PC-9 (cell line): Measurements from ENCODE around the gene PRKX. TPM values are rescaled to one million over a fixed set of nuclear protein-coding genes. Genes with fewer than 3 reads are reported as not detected.
"Not testable (repeated sequence)": the region's sequence is repeated elsewhere in the genome, so short reads cannot be mapped to it uniquely, and the experiment has no call there.

Experiments used
- BruUV-seq: library from RNA; stranded (reverse); fragments of 400-500 nt; replicated peaks from 2 replicates; lab custom pipeline; 2021; lab: Mats Ljungman, UMichigan
- CTCF ChIA-PET: fragments of 300-600 bp; sonication (Branson Sonifier 250); formaldehyde crosslinking; loops from one replicate; lab custom pipeline; 2022; ENCODE audit warnings: antibody characterized with exemption; lab: Charles Lee
- POLR2A ChIA-PET: fragments of 300-600 bp; sonication (Branson Sonifier 250); formaldehyde crosslinking; loops from one replicate; lab custom pipeline; 2022; ENCODE audit warnings: antibody characterized with exemption; ENCODE audit not compliant: unreplicated experiment; lab: Charles Lee
- DNase-seq, 2 experiments: peaks; one replicate each; pipeline versions ENCODE4 v3.0.0 to v3.0.0-alpha.2; 2015 to 2022; ENCODE audit warnings: mixed read lengths in 1 of 2
- H2AFZ ChIP-seq: fragments of 200-600 bp; sonication (generic); 2 replicates; pipeline ENCODE4 v1.8.1; 2017; ENCODE audit warnings: antibody characterized with exemption
- H3F3A ChIP-seq: fragments of 200-600 bp; sonication (generic); 2 replicates; pipeline ENCODE4 v1.8.1; 2017; ENCODE audit warnings: antibody characterized with exemption, mild to moderate bottlenecking, low read depth; ENCODE audit not compliant: insufficient read depth
- H3K27ac ChIP-seq: fragments of 200-600 bp; sonication (generic); 2 replicates; pipeline ENCODE4 v1.6.1; 2016; ENCODE audit warnings: mixed run types
- H3K27me3 ChIP-seq: fragments of 200-600 bp; sonication (generic); 2 replicates; pipeline ENCODE4 v1.6.1; 2016; ENCODE audit warnings: low read depth, mixed run types; ENCODE audit not compliant: insufficient read depth
- H3K36me3 ChIP-seq: fragments of 200-600 bp; sonication (generic); 2 replicates; pipeline ENCODE4 v1.6.1; 2016; ENCODE audit warnings: low read depth, mixed run types
- H3K4me1 ChIP-seq: fragments of 200-600 bp; sonication (generic); replicated peaks from 2 replicates; pipeline ENCODE4 v1.6.1; 2016; ENCODE audit warnings: mixed run types; ENCODE audit not compliant: insufficient read depth
- H3K4me2 ChIP-seq: fragments of 200-600 bp; sonication (generic); 2 replicates; pipeline ENCODE4 v1.6.1; 2017; ENCODE audit warnings: mixed run types
- H3K4me3 ChIP-seq: fragments of 200-600 bp; sonication (generic); 2 replicates; pipeline ENCODE4 v1.6.1; 2016; ENCODE audit warnings: mixed run types
- H3K79me2 ChIP-seq: fragments of 200-600 bp; sonication (generic); 2 replicates; pipeline ENCODE4 v1.6.1; 2017; ENCODE audit warnings: low read depth, mixed run types
- H3K9me2 ChIP-seq: fragments of 200-600 bp; sonication (generic); 2 replicates; pipeline ENCODE4 v1.8.1; 2017; ENCODE audit warnings: mild to moderate bottlenecking; ENCODE audit not compliant: insufficient read depth
- H3K9me3 ChIP-seq: fragments of 200-600 bp; sonication (generic); 2 replicates; pipeline ENCODE4 v1.8.1; 2016; ENCODE audit warnings: low read depth; ENCODE audit not compliant: insufficient read depth
- H4K20me1 ChIP-seq: fragments of 200-600 bp; sonication (generic); 2 replicates; pipeline ENCODE4 v1.8.1; 2017; ENCODE audit not compliant: insufficient read depth
- CTCF ChIP-seq: fragments of 200-600 bp; sonication (generic); conservative IDR thresholded peaks from 2 replicates; pipeline ENCODE4 v1.6.1; 2017; ENCODE audit warnings: mixed run types, antibody characterized with exemption, mild to moderate bottlenecking, moderate library complexity
- EZH2 ChIP-seq: fragments of 200-600 bp; sonication (generic); IDR thresholded peaks from 2 replicates; pipeline ENCODE4 v1.8.0; 2017; ENCODE audit warnings: antibody characterized with exemption, low read depth
- intact Hi-C: fragments of 100-400 bp; cut with micrococcal nuclease; formaldehyde crosslinking; loops from one replicate; pipeline ENCODE4 v1.10.0; 2022; ENCODE audit not compliant: unreplicated experiment
- total RNA-seq: library from RNA; stranded (reverse); gene quantifications from 2 replicates; pipeline ENCODE4 v1.2.3, GENCODE V29; 2021

PRKX gene
- total RNA-seq, 1 experiment from 2014 or later = 31.5 TPM

GRCh38 chrX:3728454-3728853 is 15.0 kb upstream of the PRKX start:
- Histone ChIP-seq H3K4me2 (no peak overlapping the region), H3K36me3 (no peaks in the 10 kb centered on the region), H3K27ac (no peak overlapping the region), H3F3A (no peaks in the 10 kb centered on the region), H4K20me1 (no peaks in the 10 kb centered on the region), H3K9me3 (no peaks in the 10 kb centered on the region), H3K27me3 (no peaks in the 10 kb centered on the region; the same call in 1 of the 2 replicates), H3K4me3 (no peak overlapping the region), H2AFZ (no peak overlapping the region), H3K4me1 (no peaks in the 10 kb centered on the region), H3K79me2 (no peaks in the 10 kb centered on the region), H3K9me2 (no peaks in the 10 kb centered on the region)
- DNase-seq = no peak
- no TSS peak for BruUV-seq
- TF ChIP-seq CTCF (no peak), EZH2 (no peak)
- ChIA-PET CTCF (no interaction called here), POLR2A (no interaction called here)
- intact Hi-C loops = no loop called here

- H3K36me3 ChIP-seq, H4K20me1 ChIP-seq, POLR2A ChIA-PET, DNase-seq, H2AFZ ChIP-seq, BruUV-seq, H3F3A ChIP-seq, H3K4me3 ChIP-seq, H3K4me1 ChIP-seq, H3K4me2 ChIP-seq, H3K79me2 ChIP-seq, H3K27me3 ChIP-seq, H3K9me2 ChIP-seq, intact Hi-C loops, H3K27ac ChIP-seq, CTCF ChIA-PET, H3K9me3 ChIP-seq: not testable (repeated sequence)
Measured at GRCh38 chrX:3723460-3723859, 10.0 kb upstream of the PRKX start.

GRCh38 chrX:3717742-3718420 is 4.4 kb upstream of the PRKX start:
- POLR2A ChIA-PET = no interaction called here
- H3K79me2 ChIP-seq = no peaks in the 10 kb centered on the region

More at GRCh38 chrX:3717742-3718420, 4.4 kb upstream of the PRKX start:
- Histone ChIP-seq H3K36me3 (no peaks in the 10 kb centered on the region), H3K9me3 (no peaks in the 10 kb centered on the region), H3F3A (no peaks in the 10 kb centered on the region), H3K27me3 (no peaks in the 10 kb centered on the region), H3K4me3 (no peak overlapping the region), H2AFZ (no peak overlapping the region), H3K4me2 (peak overlapping the region; percentile 21; the same call in 1 of the 2 replicates), H3K9me2 (no peaks in the 10 kb centered on the region), H4K20me1 (no peaks in the 10 kb centered on the region), H3K27ac (no peak overlapping the region), H3K4me1 (no peaks in the 10 kb centered on the region)
- BruUV-seq = no TSS peak
- CTCF ChIA-PET = no interaction called here
- intact Hi-C loops = no loop called here
- DNase-seq = no peak
- TF ChIP-seq CTCF (no peak), EZH2 (no peak)
